SK-N-SH treated with all-trans-retinoic acid at 6 μM for 48 hours (cell line): ENCODE data around the gene CABYR.

Experiments
- BACH2 ChIP-seq: fragments of 250-450 bp; sonication (Bioruptor Pico); IDR thresholded peaks from 2 replicates; pipeline ENCODE4 v1.9.0; 2021; ENCODE audit warnings: mild to moderate bottlenecking, borderline replicate concordance
- CSRNP3 ChIP-seq: fragments of 250-450 bp; sonication (Bioruptor Pico); IDR thresholded peaks from 2 replicates; pipeline ENCODE4 v1.5.1; 2021; ENCODE audit warnings: mild to moderate bottlenecking, moderate library complexity
- ISL1 ChIP-seq: fragments of 250-450 bp; sonication (Bioruptor Pico); IDR thresholded peaks from 2 replicates; pipeline ENCODE4 v2.1.2; 2022; ENCODE audit warnings: mild to moderate bottlenecking, moderate library complexity
- OSR1 ChIP-seq: fragments of 250-450 bp; sonication (Bioruptor Pico); IDR thresholded peaks from 2 replicates; pipeline ENCODE4 v1.8.0; 2022; ENCODE audit warnings: moderate library complexity, mild to moderate bottlenecking, inconsistent platforms
- POU6F1 ChIP-seq: fragments of 250-450 bp; sonication (Bioruptor Pico); IDR thresholded peaks from 2 replicates; pipeline ENCODE4 v1.8.0; 2021; ENCODE audit warnings: low read depth, mild to moderate bottlenecking, moderate library complexity, borderline replicate concordance
- SNAI2 ChIP-seq: fragments of 250-450 bp; sonication (Bioruptor Pico); IDR thresholded peaks from 2 replicates; pipeline ENCODE4 v1.5.0; 2020; ENCODE audit warnings: mild to moderate bottlenecking, moderate library complexity
- TSHZ2 ChIP-seq: fragments of 250-450 bp; sonication (Bioruptor Pico); IDR thresholded peaks from 2 replicates; pipeline ENCODE4 v1.5.0; 2020; ENCODE audit warnings: mild to moderate bottlenecking, moderate library complexity
- ZFP30 ChIP-seq: fragments of 450-650 bp; formaldehyde crosslinking; IDR thresholded peaks from 2 replicates; pipeline ENCODE4 v1.5.0; 2022; ENCODE audit warnings: mild to moderate bottlenecking, moderate library complexity

- TF ChIP-seq POU6F1: no peak
- no peak for TF ChIP-seq BACH2 (CRISPR knock-in tag)
- no peak for TF ChIP-seq OSR1 (CRISPR knock-in tag)
- no peak for TF ChIP-seq ISL1 (CRISPR knock-in tag)
- no peak for TF ChIP-seq ZFP30 (CRISPR knock-in tag)
- TF ChIP-seq SNAI2 (CRISPR knock-in tag): no peak
- no peak for TF ChIP-seq TSHZ2 (CRISPR knock-in tag)
- TF ChIP-seq CSRNP3 (CRISPR knock-in tag): no peak
Measured at GRCh38 chr18:24198461-24198860, 59.6 kb downstream of the CABYR start.
